HFFc6 (cell line): Measurements from ENCODE around the gene LCE4A. TPM values are rescaled to one million over a fixed set of nuclear protein-coding genes. Genes with fewer than 3 reads are reported as not detected.

Experiments used
- DNase-seq: peaks from one replicate; pipeline ENCODE4 v3.0.0-alpha.2; 2018
- H3K27ac Mint-ChIP-seq: 2 replicates; pipeline ENCODE4 v1.8.0; 2020; ENCODE audit warnings: mild to moderate bottlenecking, mixed read lengths
- H3K27me3 Mint-ChIP-seq: 2 replicates; pipeline ENCODE4 v1.8.0; 2021; ENCODE audit warnings: mild to moderate bottlenecking, moderate library complexity, mixed read lengths; ENCODE audit not compliant: insufficient read depth
- H3K36me3 Mint-ChIP-seq: 2 replicates; pipeline ENCODE4 v1.8.0; 2021; ENCODE audit warnings: low read depth, mixed read lengths
- H3K4me1 Mint-ChIP-seq: 2 replicates; pipeline ENCODE4 v1.8.0; 2020; ENCODE audit warnings: low read depth, mixed read lengths
- H3K4me3 Mint-ChIP-seq: 2 replicates; pipeline ENCODE4 v1.8.0; 2020; ENCODE audit warnings: mild to moderate bottlenecking, moderate library complexity, mixed read lengths
- H3K9me3 Mint-ChIP-seq: 2 replicates; pipeline ENCODE4 v1.8.0; 2020; ENCODE audit warnings: mild to moderate bottlenecking, mixed read lengths
- CTCF ChIP-seq: fragments of 200-600 bp; sonication (generic); IDR thresholded peaks from 2 replicates; pipeline ENCODE4 v1.5.0; 2021; ENCODE audit warnings: antibody characterized with exemption, mild to moderate bottlenecking
- total RNA-seq, 6 experiments: library from RNA; stranded (reverse); fragmentation: NEBNext Ultra II Directional; extraction: Animal tissue kit (Norgen Biotek cat#: 25700); gene quantifications; 2 replicates in 1 of 6; 3 replicates in 5 of 6; pipeline ENCODE4 v1.2.3, GENCODE V29; 2021

LCE4A gene
- total RNA-seq, 6 experiments from 2014 or later: 0.31 TPM; not detected in 5

GRCh38 chr1:152747831-152748230 is 39.9 kb downstream of the LCE4A start:
- Mint-ChIP-seq H3K27me3 (no peaks in the 10 kb centered on the region; the same call in 1 of the 2 replicates), H3K9me3 (peaks cover 6% of the 10 kb centered on the region), H3K27ac (no peak overlapping the region), H3K4me3 (no peak overlapping the region), H3K4me1 (peaks cover 24% of the 10 kb centered on the region; the same call in 1 of the 2 replicates), H3K36me3 (no peaks in the 10 kb centered on the region)
- no peak for DNase-seq
- TF ChIP-seq CTCF: no peak

GRCh38 chr1:152752225-152752624 is 44.3 kb downstream of the LCE4A start:
- H3K27me3 Mint-ChIP-seq: no peaks in the 10 kb centered on the region; the same call in 1 of the 2 replicates
- H3K27ac Mint-ChIP-seq: no peak overlapping the region; the same call in 1 of the 2 replicates
- H3K36me3 Mint-ChIP-seq: no peaks in the 10 kb centered on the region
- peak; percentile 80 for DNase-seq
- H3K4me1 Mint-ChIP-seq: peaks cover 9% of the 10 kb centered on the region; the same call in 1 of the 2 replicates
- peaks cover 6% of the 10 kb centered on the region for H3K9me3 Mint-ChIP-seq
- H3K4me3 Mint-ChIP-seq: peak overlapping the region; percentile 1; the same call in 1 of the 2 replicates
- no peak for TF ChIP-seq CTCF

GRCh38 chr1:152753586-152753985 is 45.6 kb downstream of the LCE4A start:
- peaks cover 6% of the 10 kb centered on the region for H3K9me3 Mint-ChIP-seq
- peaks cover 9% of the 10 kb centered on the region; the same call in 1 of the 2 replicates for H3K4me1 Mint-ChIP-seq
- no peak overlapping the region for H3K27ac Mint-ChIP-seq
- H3K27me3 Mint-ChIP-seq: no peaks in the 10 kb centered on the region; the same call in 1 of the 2 replicates
- no peak overlapping the region for H3K4me3 Mint-ChIP-seq
- no peak for DNase-seq
- no peaks in the 10 kb centered on the region for H3K36me3 Mint-ChIP-seq
- no peak for TF ChIP-seq CTCF

GRCh38 chr1:152756872-152757271 is 48.9 kb downstream of the LCE4A start:
- Mint-ChIP-seq H3K4me1 (peaks cover 9% of the 10 kb centered on the region; the same call in 1 of the 2 replicates), H3K36me3 (no peaks in the 10 kb centered on the region), H3K4me3 (no peak overlapping the region), H3K27me3 (no peaks in the 10 kb centered on the region; the same call in 1 of the 2 replicates), H3K27ac (no peak overlapping the region), H3K9me3 (peaks cover 18% of the 10 kb centered on the region)
- no peak for DNase-seq
- no peak for TF ChIP-seq CTCF

GRCh38 chr1:152757747-152758146 is 49.8 kb downstream of the LCE4A start, which contains the start of gene KPRP:
Gene KPRP, plus strand, starts transcription at chr1:152758025. Its CDS starts 1,564 bp downstream, at chr1:152759589.
- no peak within 1 kb of the TSS for H3K27ac Mint-ChIP-seq
- no peaks in the 10 kb centered on the region for H3K27me3 Mint-ChIP-seq
- peaks cover 2% of the 10 kb centered on the region; the same call in 1 of the 2 replicates for H3K4me1 Mint-ChIP-seq
- H3K36me3 Mint-ChIP-seq: no peaks in the 10 kb centered on the region
- peaks cover 19% of the 10 kb centered on the region for H3K9me3 Mint-ChIP-seq
- no peak for DNase-seq
- no peak for TF ChIP-seq CTCF
- H3K4me3 Mint-ChIP-seq: no peak within 1 kb of the TSS
